ENCODE results near the gene MED16.

The MED16 gene

DNA sequence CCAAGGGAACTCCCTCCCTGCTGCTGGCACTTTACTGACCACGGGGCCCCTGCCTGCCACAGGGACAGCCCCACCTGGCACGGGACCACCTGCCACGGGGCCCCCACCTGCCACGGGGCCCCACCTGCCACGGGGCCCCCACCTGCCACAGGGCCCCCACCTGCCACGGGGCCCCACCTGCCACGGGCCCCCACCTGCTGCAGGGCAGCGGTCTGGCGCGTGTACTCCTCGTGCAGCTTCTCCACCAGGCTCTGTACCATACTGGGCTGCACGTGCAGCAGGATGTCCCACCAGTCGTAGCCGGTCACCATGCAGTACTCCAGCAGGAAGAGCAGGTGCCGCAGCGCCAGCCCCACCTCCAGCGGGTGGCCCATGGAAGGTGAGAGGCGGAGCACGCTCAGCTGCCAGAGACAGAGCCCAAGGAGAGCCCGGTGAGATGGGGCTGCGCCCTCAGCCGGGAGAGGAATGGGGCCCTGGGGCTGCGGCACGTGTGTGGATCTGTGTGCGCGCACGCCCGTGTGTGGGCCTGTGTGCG is 16.1 kb downstream of the MED16 start:
- Mint-ChIP-seq H3K4me1 (no peaks in the 10 kb centered on the region), H3K4me3 (no peak overlapping the region), H3K27ac (no peak overlapping the region), H3K9me3 (no peaks in the 10 kb centered on the region), H3K36me3 (ENCODE audit: low read depth) (peaks cover 28% of the 10 kb centered on the region), H3K27me3 (ENCODE audit: low read depth) (no peaks in the 10 kb centered on the region)
- TF ChIP-seq, protein P1, sequence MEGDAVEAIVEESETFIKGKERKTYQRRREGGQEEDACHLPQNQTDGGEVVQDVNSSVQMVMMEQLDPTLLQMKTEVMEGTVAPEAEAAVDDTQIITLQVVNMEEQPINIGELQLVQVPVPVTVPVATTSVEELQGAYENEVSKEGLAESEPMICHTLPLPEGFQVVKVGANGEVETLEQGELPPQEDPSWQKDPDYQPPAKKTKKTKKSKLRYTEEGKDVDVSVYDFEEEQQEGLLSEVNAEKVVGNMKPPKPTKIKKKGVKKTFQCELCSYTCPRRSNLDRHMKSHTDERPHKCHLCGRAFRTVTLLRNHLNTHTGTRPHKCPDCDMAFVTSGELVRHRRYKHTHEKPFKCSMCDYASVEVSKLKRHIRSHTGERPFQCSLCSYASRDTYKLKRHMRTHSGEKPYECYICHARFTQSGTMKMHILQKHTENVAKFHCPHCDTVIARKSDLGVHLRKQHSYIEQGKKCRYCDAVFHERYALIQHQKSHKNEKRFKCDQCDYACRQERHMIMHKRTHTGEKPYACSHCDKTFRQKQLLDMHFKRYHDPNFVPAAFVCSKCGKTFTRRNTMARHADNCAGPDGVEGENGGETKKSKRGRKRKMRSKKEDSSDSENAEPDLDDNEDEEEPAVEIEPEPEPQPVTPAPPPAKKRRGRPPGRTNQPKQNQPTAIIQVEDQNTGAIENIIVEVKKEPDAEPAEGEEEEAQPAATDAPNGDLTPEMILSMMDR (IDR thresholded peaks at IDR 0.05; ENCODE audit: unreplicated experiment in 3 of 3): no peak

- Mint-ChIP-seq H3K27ac (no peak overlapping the region), H3K27me3 (ENCODE audit: low read depth) (no peaks in the 10 kb centered on the region), H3K9me3 (no peaks in the 10 kb centered on the region), H3K36me3 (ENCODE audit: low read depth) (peaks cover 23% of the 10 kb centered on the region), H3K4me3 (no peak overlapping the region), H3K4me1 (no peaks in the 10 kb centered on the region)
- TF ChIP-seq, protein P1 (IDR thresholded peaks at IDR 0.05; ENCODE audit: unreplicated experiment in 3 of 3): no peak
Observed at GRCh38 chr19:876089-876488, 16.9 kb downstream of the MED16 start.

GRCh38 chr19:875265-875879 is 17.6 kb downstream of the MED16 start:
- Mint-ChIP-seq H3K27me3 (ENCODE audit: low read depth) (no peaks in the 10 kb centered on the region), H3K4me3 (no peak overlapping the region), H3K4me1 (no peaks in the 10 kb centered on the region), H3K27ac (no peak overlapping the region), H3K36me3 (ENCODE audit: low read depth) (peaks cover 21% of the 10 kb centered on the region), H3K9me3 (no peaks in the 10 kb centered on the region)
- TF ChIP-seq, protein P1 (IDR thresholded peaks at IDR 0.05; ENCODE audit: unreplicated experiment in 3 of 3): no peak

DNA sequence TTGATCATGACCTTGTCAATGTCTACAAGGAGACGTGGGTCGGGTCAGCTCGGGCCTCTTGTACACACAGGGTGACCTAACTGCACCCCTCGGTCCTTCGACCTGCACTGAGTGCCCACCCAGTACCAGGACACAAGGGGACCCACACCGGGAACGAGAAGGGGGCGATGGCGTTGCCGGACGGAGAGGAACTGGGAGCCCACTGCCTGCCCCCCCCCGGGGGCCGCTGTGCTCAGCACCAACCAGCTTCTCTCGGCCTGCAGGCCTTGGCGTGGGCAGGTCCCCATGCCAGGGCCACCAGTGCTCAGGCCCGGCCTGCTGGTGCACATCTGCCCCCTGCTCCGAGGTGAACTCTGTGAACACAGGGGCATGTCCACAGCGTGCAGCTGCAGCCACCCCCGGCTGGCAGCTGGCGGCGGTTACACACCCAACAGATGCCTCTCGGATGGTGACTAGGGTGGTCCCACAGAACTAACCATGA is 19.4 kb downstream of the MED16 start:
- H3K27me3 Mint-ChIP-seq (ENCODE audit: low read depth): no peaks in the 10 kb centered on the region
- TF ChIP-seq, protein P1 (IDR thresholded peaks at IDR 0.05; ENCODE audit: unreplicated experiment in 3 of 3): no peak
- H3K36me3 Mint-ChIP-seq (ENCODE audit: low read depth): peaks cover 25% of the 10 kb centered on the region
- no peaks in the 10 kb centered on the region for H3K9me3 Mint-ChIP-seq
- peaks cover 5% of the 10 kb centered on the region for H3K4me1 Mint-ChIP-seq
- H3K4me3 Mint-ChIP-seq: no peak overlapping the region
- H3K27ac Mint-ChIP-seq: no peak overlapping the region

- H3K9me3 Mint-ChIP-seq: no peaks in the 10 kb centered on the region
- H3K36me3 Mint-ChIP-seq (ENCODE audit: low read depth): peaks cover 25% of the 10 kb centered on the region
- TF ChIP-seq, protein P1 (IDR thresholded peaks at IDR 0.05; ENCODE audit: unreplicated experiment in 3 of 3): no peak
- no peak overlapping the region for H3K4me3 Mint-ChIP-seq
- peaks cover 5% of the 10 kb centered on the region for H3K4me1 Mint-ChIP-seq
- no peaks in the 10 kb centered on the region for H3K27me3 Mint-ChIP-seq (ENCODE audit: low read depth)
- H3K27ac Mint-ChIP-seq: no peak overlapping the region
Observed at GRCh38 chr19:873084-873483, 19.9 kb downstream of the MED16 start.
